GM12878 (cell line): ENCODE data around the gene C3orf33. TPM values are rescaled to one million over a fixed set of nuclear protein-coding genes. Genes with fewer than 3 reads are reported as not detected.

Experiments
- CREB1 ChIP-seq: IDR thresholded peaks from 2 replicates; pipeline ENCODE4 v1.6.1; 2012; ENCODE audit warnings: low read depth, mild to moderate bottlenecking, inconsistent platforms
- CREM ChIP-seq: IDR thresholded peaks from 2 replicates; pipeline ENCODE4 v1.6.1; 2014; ENCODE audit warnings: antibody characterized with exemption, low read depth
- KAT2A ChIP-seq: conservative IDR thresholded peaks from 2 replicates; pipeline ENCODE4 v1.6.1; 2011; ENCODE audit warnings: low read depth, low read length; ENCODE audit not compliant: control insufficient read depth
- MEF2B ChIP-seq: fragments of 450-650 bp; IDR thresholded peaks from 2 replicates; pipeline ENCODE4 v1.6.1; 2018; ENCODE audit warnings: mild to moderate bottlenecking, moderate library complexity; ENCODE audit not compliant: partially characterized antibody, poor library complexity, severe bottlenecking
- MTA2 ChIP-seq: fragments of 450-650 bp; IDR thresholded peaks from 2 replicates; pipeline ENCODE4 v1.6.1; 2016; ENCODE audit warnings: low read depth, mild to moderate bottlenecking, moderate library complexity
- MYB ChIP-seq: fragments of 150-350 bp; IDR thresholded peaks from 2 replicates; pipeline ENCODE4 v1.6.1; 2014; ENCODE audit warnings: mild to moderate bottlenecking, low read depth, low read length, borderline replicate concordance
- NRF1 ChIP-seq: conservative IDR thresholded peaks from 2 replicates; pipeline ENCODE4 v1.6.1; 2011; ENCODE audit warnings: mild to moderate bottlenecking, low read depth, low read length, improper control_type of control experiment
- POLR2A ChIP-seq: IDR thresholded peaks from 2 replicates; pipeline ENCODE4 v1.6.1; 2011; ENCODE audit warnings: low read depth, mild to moderate bottlenecking, low read length
- SMAD5 ChIP-seq: IDR thresholded peaks from 2 replicates; pipeline ENCODE4 v1.6.1; 2016; ENCODE audit warnings: antibody characterized with exemption, low read depth
- ZNF217 ChIP-seq: fragments of 450-650 bp; IDR thresholded peaks from 2 replicates; pipeline ENCODE4 v1.6.1; 2017; ENCODE audit warnings: antibody characterized with exemption, mild to moderate bottlenecking
- polyA plus RNA-seq, 11 experiments: library from polyadenylated mRNA; depleted of rRNA in 4 of 11; unstranded in 6 of 11; stranded (reverse) in 5 of 11; fragments of >200 nt; fragmentation: Nextera tagmentation in 4 of 11; fragmentation: Illumina TruSeq in 1 of 11; extraction: Ambion mirVana in 4 of 11; extraction: Trizol in 1 of 11; gene quantifications; 1 replicate in 1 of 11; 2 replicates in 10 of 11; pipeline versions ENCODE4 v1.2.1 to v1.2.3, GENCODE V29; 2011 to 2016; ENCODE audit warnings: inconsistent platforms in 2 of 11, missing spikeins in 2 of 11, low read depth in 1 of 11
- total RNA-seq, 4 experiments: library from RNA; depleted of rRNA in 3 of 4; stranded (reverse); fragments of >200 nt in 3 of 4; fragmentation: Illumina TruSeq in 1 of 4; extraction: Trizol in 1 of 4; gene quantifications; 2 replicates each; pipeline versions ENCODE4 v1.2.1 to v1.2.3, GENCODE V29; 2013 to 2021
- TF ChIP-seq, protein P1 (sequence below): IDR thresholded peaks from 2 replicates; pipeline ENCODE4 v1.6.1; 2011; ENCODE audit warnings: mild to moderate bottlenecking, low read depth, low read length, moderate library complexity; ENCODE audit not compliant: insufficient replicate concordance
- TF ChIP-seq, protein P2 (sequence below): fragments of 450-650 bp; IDR thresholded peaks from 2 replicates; pipeline ENCODE4 v1.6.1; 2016; ENCODE audit warnings: mild to moderate bottlenecking
- TF ChIP-seq, protein P3 (sequence below): fragments of 450-650 bp; IDR thresholded peaks from 2 replicates; pipeline ENCODE4 v1.6.1; 2016; ENCODE audit warnings: mild to moderate bottlenecking
- TF ChIP-seq, protein P4 (sequence below): fragments of 450-650 bp; IDR thresholded peaks from 2 replicates; pipeline ENCODE4 v1.6.1; 2016; ENCODE audit warnings: mild to moderate bottlenecking, moderate library complexity, borderline replicate concordance
- TF ChIP-seq, protein P5 (sequence below): IDR thresholded peaks from 2 replicates; pipeline ENCODE4 v1.6.1; 2011; ENCODE audit warnings: borderline replicate concordance, low read depth, mild to moderate bottlenecking, moderate library complexity, mixed read lengths, low read length; ENCODE audit not compliant: insufficient read depth; ENCODE audit errors: extremely low read length
- TF ChIP-seq, protein P6 (sequence below): IDR thresholded peaks from 2 replicates; pipeline ENCODE4 v1.6.1; 2012; ENCODE audit warnings: mild to moderate bottlenecking, low read depth, low read length

The C3orf33 gene
- total and polyA plus RNA-seq, 10 of the 15 experiments (the other 5 are each of a cell fraction or from before 2014, with no cell fraction given), result 0.35 to 1.7 (median 0.90) TPM

DNA sequence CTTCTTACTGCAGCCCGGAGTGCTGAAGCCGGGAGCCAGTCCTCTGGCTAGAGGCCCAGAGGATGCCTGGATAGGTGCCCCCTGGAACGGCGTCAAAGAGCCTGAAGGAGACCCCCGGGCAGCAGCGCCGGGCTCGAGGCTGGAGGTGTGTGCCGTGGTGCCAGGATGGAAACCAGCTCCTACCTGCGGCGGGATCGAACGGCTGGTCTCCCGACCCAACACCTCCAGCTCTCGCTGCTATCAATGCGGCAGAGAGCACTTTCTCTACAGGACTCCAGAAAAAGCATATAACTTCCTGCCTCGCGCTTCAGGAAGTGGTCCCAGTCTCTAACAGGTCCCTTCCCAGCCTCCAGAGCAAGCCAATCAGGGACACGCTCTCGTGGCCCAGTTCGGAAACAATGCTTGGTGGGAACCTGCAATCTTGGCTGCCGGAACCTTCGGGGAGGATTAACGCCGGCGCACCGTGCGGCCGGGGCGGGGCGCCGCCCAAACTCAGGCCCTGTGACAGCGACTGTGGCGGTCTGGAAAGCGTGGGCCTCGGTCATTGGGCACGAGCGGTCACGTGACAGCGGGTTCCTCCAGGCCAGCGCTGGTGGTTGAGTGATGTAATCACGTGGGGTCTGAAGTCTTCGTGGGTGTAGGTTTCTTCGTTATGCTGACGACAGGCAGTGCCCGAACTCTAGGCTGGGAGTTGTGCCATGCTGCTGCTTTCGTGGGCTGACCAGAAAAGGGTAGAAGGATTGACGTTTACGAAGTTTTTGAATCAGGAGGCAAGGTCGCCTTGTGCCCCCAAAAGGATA, 48.3 kb upstream of the C3orf33 start, which contains the start of gene SLC33A1 (continued):
- TF ChIP-seq, protein P1, sequence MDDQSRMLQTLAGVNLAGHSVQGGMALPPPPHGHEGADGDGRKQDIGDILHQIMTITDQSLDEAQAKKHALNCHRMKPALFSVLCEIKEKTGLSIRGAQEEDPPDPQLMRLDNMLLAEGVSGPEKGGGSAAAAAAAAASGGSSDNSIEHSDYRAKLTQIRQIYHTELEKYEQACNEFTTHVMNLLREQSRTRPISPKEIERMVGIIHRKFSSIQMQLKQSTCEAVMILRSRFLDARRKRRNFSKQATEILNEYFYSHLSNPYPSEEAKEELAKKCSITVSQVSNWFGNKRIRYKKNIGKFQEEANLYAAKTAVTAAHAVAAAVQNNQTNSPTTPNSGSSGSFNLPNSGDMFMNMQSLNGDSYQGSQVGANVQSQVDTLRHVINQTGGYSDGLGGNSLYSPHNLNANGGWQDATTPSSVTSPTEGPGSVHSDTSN, result no peak
- TF ChIP-seq, protein P2, sequence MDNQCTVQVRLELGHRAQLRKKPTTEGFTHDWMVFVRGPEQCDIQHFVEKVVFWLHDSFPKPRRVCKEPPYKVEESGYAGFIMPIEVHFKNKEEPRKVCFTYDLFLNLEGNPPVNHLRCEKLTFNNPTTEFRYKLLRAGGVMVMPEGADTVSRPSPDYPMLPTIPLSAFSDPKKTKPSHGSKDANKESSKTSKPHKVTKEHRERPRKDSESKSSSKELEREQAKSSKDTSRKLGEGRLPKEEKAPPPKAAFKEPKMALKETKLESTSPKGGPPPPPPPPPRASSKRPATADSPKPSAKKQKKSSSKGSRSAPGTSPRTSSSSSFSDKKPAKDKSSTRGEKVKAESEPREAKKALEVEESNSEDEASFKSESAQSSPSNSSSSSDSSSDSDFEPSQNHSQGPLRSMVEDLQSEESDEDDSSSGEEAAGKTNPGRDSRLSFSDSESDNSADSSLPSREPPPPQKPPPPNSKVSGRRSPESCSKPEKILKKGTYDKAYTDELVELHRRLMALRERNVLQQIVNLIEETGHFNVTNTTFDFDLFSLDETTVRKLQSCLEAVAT, result no peak; the same call in none of the 2 replicates
- TF ChIP-seq KAT2A (no peak), CREM (peak; percentile 86), NRF1 (no peak; the same call in 1 of the 2 replicates), MEF2B (peak; percentile 86), CREB1 (peak; percentile 90), MYB (no peak), ZNF217 (no peak), MTA2 (no peak; the same call in none of the 2 replicates), SMAD5 (peak; percentile 72; the same call in 1 of the 2 replicates), POLR2A (peak; percentile 93)
- TF ChIP-seq, protein P3, sequence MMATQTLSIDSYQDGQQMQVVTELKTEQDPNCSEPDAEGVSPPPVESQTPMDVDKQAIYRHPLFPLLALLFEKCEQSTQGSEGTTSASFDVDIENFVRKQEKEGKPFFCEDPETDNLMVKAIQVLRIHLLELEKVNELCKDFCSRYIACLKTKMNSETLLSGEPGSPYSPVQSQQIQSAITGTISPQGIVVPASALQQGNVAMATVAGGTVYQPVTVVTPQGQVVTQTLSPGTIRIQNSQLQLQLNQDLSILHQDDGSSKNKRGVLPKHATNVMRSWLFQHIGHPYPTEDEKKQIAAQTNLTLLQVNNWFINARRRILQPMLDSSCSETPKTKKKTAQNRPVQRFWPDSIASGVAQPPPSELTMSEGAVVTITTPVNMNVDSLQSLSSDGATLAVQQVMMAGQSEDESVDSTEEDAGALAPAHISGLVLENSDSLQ, result peak; percentile 91
- TF ChIP-seq, protein P4, sequence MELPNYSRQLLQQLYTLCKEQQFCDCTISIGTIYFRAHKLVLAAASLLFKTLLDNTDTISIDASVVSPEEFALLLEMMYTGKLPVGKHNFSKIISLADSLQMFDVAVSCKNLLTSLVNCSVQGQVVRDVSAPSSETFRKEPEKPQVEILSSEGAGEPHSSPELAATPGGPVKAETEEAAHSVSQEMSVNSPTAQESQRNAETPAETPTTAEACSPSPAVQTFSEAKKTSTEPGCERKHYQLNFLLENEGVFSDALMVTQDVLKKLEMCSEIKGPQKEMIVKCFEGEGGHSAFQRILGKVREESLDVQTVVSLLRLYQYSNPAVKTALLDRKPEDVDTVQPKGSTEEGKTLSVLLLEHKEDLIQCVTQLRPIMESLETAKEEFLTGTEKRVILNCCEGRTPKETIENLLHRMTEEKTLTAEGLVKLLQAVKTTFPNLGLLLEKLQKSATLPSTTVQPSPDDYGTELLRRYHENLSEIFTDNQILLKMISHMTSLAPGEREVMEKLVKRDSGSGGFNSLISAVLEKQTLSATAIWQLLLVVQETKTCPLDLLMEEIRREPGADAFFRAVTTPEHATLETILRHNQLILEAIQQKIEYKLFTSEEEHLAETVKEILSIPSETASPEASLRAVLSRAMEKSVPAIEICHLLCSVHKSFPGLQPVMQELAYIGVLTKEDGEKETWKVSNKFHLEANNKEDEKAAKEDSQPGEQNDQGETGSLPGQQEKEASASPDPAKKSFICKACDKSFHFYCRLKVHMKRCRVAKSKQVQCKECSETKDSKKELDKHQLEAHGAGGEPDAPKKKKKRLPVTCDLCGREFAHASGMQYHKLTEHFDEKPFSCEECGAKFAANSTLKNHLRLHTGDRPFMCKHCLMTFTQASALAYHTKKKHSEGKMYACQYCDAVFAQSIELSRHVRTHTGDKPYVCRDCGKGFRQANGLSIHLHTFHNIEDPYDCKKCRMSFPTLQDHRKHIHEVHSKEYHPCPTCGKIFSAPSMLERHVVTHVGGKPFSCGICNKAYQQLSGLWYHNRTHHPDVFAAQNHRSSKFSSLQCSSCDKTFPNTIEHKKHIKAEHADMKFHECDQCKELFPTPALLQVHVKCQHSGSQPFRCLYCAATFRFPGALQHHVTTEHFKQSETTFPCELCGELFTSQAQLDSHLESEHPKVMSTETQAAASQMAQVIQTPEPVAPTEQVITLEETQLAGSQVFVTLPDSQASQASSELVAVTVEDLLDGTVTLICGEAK, result peak; percentile 100
- TF ChIP-seq, protein P5, sequence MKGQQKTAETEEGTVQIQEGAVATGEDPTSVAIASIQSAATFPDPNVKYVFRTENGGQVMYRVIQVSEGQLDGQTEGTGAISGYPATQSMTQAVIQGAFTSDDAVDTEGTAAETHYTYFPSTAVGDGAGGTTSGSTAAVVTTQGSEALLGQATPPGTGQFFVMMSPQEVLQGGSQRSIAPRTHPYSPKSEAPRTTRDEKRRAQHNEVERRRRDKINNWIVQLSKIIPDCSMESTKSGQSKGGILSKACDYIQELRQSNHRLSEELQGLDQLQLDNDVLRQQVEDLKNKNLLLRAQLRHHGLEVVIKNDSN, result peak; percentile 95
- TF ChIP-seq, protein P6, sequence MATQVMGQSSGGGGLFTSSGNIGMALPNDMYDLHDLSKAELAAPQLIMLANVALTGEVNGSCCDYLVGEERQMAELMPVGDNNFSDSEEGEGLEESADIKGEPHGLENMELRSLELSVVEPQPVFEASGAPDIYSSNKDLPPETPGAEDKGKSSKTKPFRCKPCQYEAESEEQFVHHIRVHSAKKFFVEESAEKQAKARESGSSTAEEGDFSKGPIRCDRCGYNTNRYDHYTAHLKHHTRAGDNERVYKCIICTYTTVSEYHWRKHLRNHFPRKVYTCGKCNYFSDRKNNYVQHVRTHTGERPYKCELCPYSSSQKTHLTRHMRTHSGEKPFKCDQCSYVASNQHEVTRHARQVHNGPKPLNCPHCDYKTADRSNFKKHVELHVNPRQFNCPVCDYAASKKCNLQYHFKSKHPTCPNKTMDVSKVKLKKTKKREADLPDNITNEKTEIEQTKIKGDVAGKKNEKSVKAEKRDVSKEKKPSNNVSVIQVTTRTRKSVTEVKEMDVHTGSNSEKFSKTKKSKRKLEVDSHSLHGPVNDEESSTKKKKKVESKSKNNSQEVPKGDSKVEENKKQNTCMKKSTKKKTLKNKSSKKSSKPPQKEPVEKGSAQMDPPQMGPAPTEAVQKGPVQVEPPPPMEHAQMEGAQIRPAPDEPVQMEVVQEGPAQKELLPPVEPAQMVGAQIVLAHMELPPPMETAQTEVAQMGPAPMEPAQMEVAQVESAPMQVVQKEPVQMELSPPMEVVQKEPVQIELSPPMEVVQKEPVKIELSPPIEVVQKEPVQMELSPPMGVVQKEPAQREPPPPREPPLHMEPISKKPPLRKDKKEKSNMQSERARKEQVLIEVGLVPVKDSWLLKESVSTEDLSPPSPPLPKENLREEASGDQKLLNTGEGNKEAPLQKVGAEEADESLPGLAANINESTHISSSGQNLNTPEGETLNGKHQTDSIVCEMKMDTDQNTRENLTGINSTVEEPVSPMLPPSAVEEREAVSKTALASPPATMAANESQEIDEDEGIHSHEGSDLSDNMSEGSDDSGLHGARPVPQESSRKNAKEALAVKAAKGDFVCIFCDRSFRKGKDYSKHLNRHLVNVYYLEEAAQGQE, result no peak
